ENCODE data around the gene TMEM132D. TPM values are rescaled to one million over a fixed set of nuclear protein-coding genes. Genes with fewer than 3 reads are reported as not detected.

The TMEM132D gene
- total and polyA plus RNA-seq, 2 experiments from 2014 or later, result 2.0 to 2.4 TPM

- no peak overlapping the region for H2AFZ ChIP-seq
- no peaks in the 10 kb centered on the region for H3K27me3 ChIP-seq
- TF ChIP-seq EZH2 (IDR thresholded peaks at IDR 0.05; ENCODE audit: borderline replicate concordance), result no peak
- no peak for TF ChIP-seq EZH2phosphoT487 (IDR thresholded peaks at IDR 0.05; ENCODE audit: low read depth, severe bottlenecking, unreplicated experiment)
- no peak for TF ChIP-seq CTCF (IDR thresholded peaks at IDR 0.05; ENCODE audit: poor library complexity)
- H3K4me1 ChIP-seq (ENCODE audit: insufficient read depth), result no peaks in the 10 kb centered on the region
- no peak overlapping the region for H3K27ac ChIP-seq
- no peaks in the 10 kb centered on the region for H3K79me2 ChIP-seq
- no peaks in the 10 kb centered on the region for H4K20me1 ChIP-seq (ENCODE audit: insufficient read depth, poor library complexity, severe bottlenecking)
- no peak overlapping the region for H3K4me3 ChIP-seq
- no peaks in the 10 kb centered on the region for H3K36me3 ChIP-seq (replicated peaks; ENCODE audit: insufficient read depth, low read depth)
- H3K9me3 ChIP-seq (ENCODE audit: low read depth), result no peaks in the 10 kb centered on the region
- H3K4me2 ChIP-seq, result no peak overlapping the region
- H3K9me2 ChIP-seq (replicated peaks; ENCODE audit: insufficient read depth), result no peaks in the 10 kb centered on the region
- no peak for DNase-seq (ENCODE audit: low spot score)
- 88% methylated on average over 9 of the region's 9 CpGs for WGBS (ENCODE audit: low lambda C conversion rate, missing lambda C conversion rate)
Observed at GRCh38 chr12:129556082-129556481, 347.7 kb downstream of the TMEM132D start.

GRCh38 chr12:129552996-129553750, 350.7 kb downstream of the TMEM132D start:
- no peaks in the 10 kb centered on the region for H4K20me1 ChIP-seq (ENCODE audit: insufficient read depth, poor library complexity, severe bottlenecking)
- H3K27ac ChIP-seq, result no peak overlapping the region
- no peaks in the 10 kb centered on the region for H3K27me3 ChIP-seq
- no peaks in the 10 kb centered on the region for H3K9me2 ChIP-seq (replicated peaks; ENCODE audit: insufficient read depth)
- TF ChIP-seq CTCF (IDR thresholded peaks at IDR 0.05; ENCODE audit: poor library complexity) (no peak), EZH2 (IDR thresholded peaks at IDR 0.05; ENCODE audit: borderline replicate concordance) (no peak), EZH2phosphoT487 (IDR thresholded peaks at IDR 0.05; ENCODE audit: low read depth, severe bottlenecking, unreplicated experiment) (no peak)
- H2AFZ ChIP-seq, result no peak overlapping the region
- H3K9me3 ChIP-seq (ENCODE audit: low read depth), result no peaks in the 10 kb centered on the region
- H3K36me3 ChIP-seq (replicated peaks; ENCODE audit: insufficient read depth, low read depth), result no peaks in the 10 kb centered on the region
- no peaks in the 10 kb centered on the region for H3K79me2 ChIP-seq
- no peaks in the 10 kb centered on the region for H3K4me1 ChIP-seq (ENCODE audit: insufficient read depth)
- H3K4me3 ChIP-seq, result no peak overlapping the region
- WGBS (ENCODE audit: low lambda C conversion rate, missing lambda C conversion rate), result 90% methylated on average over 19 of the region's 19 CpGs
- no peak for DNase-seq (ENCODE audit: low spot score)
- H3K4me2 ChIP-seq, result no peak overlapping the region

GRCh38 chr12:129551441-129551840, 352.4 kb downstream of the TMEM132D start:
- Histone ChIP-seq H3K9me2 (replicated peaks; ENCODE audit: insufficient read depth) (no peaks in the 10 kb centered on the region), H2AFZ (no peak overlapping the region), H4K20me1 (ENCODE audit: insufficient read depth, poor library complexity, severe bottlenecking) (no peaks in the 10 kb centered on the region), H3K9me3 (ENCODE audit: low read depth) (no peaks in the 10 kb centered on the region), H3K4me1 (ENCODE audit: insufficient read depth) (no peaks in the 10 kb centered on the region), H3K27me3 (no peaks in the 10 kb centered on the region), H3K4me3 (no peak overlapping the region), H3K27ac (no peak overlapping the region), H3K4me2 (no peak overlapping the region), H3K79me2 (no peaks in the 10 kb centered on the region), H3K36me3 (replicated peaks; ENCODE audit: insufficient read depth, low read depth) (no peaks in the 10 kb centered on the region)
- TF ChIP-seq EZH2phosphoT487 (IDR thresholded peaks at IDR 0.05; ENCODE audit: low read depth, severe bottlenecking, unreplicated experiment), result no peak
- no peak for TF ChIP-seq CTCF (IDR thresholded peaks at IDR 0.05; ENCODE audit: poor library complexity)
- no peak for TF ChIP-seq EZH2 (IDR thresholded peaks at IDR 0.05; ENCODE audit: borderline replicate concordance)
- WGBS (ENCODE audit: low lambda C conversion rate, missing lambda C conversion rate), result 89% methylated on average over 3 of the region's 3 CpGs
- no peak for DNase-seq (ENCODE audit: low spot score)
